NCI-H748 treated with DMSO at 0.1 percent for 48 hours (cell line): ENCODE results near the gene NONO.
A peak's percentile ranks its signal among the peaks of the same experiment; 100 is the strongest.
"Not testable (repeated sequence)": the region's sequence is repeated elsewhere in the genome, so short reads cannot be mapped to it uniquely, and the experiment has no call there.

ENCODE experiments used
- DNase-seq: peaks from one replicate; lab custom pipeline; 2025; lab: John Stamatoyannopoulos, UW

NONO gene

GRCh38 chrX:71283403-71284143 lies at the start of gene NONO:
Gene NONO (plus strand): TSS chrX:71283635. CDS start chrX:71290638, 7,003 bp downstream.
- peak; percentile 95 for DNase-seq

GRCh38 chrX:71235482-71235881 lies 48.0 kb upstream of the NONO start:
- DNase-seq: no peak

GRCh38 chrX:71236836-71237235 lies 46.6 kb upstream of the NONO start:
- DNase-seq: no peak

- no peak for DNase-seq
Measured at GRCh38 chrX:71239781-71240180, 43.7 kb upstream of the NONO start.

- no peak for DNase-seq
Measured at GRCh38 chrX:71241301-71241700, 42.1 kb upstream of the NONO start.

GRCh38 chrX:71244359-71245128 lies 38.9 kb upstream of the NONO start:
- no peak for DNase-seq

GRCh38 chrX:71245159-71245558 lies 38.3 kb upstream of the NONO start:
- no peak for DNase-seq

- DNase-seq: no peak
Measured at GRCh38 chrX:71250841-71251240, 32.6 kb upstream of the NONO start.

- no peak for DNase-seq
Measured at GRCh38 chrX:71251466-71251973, 31.9 kb upstream of the NONO start.

- DNase-seq: no peak
Measured at GRCh38 chrX:71252221-71252620, 31.2 kb upstream of the NONO start.

- DNase-seq: peak; percentile 0
Measured at GRCh38 chrX:71253253-71254091, 30.0 kb upstream of the NONO start.

GRCh38 chrX:71254092-71254963 lies 29.1 kb upstream of the NONO start, which contains the start of gene ZMYM3:
Gene ZMYM3 (minus strand): TSS chrX:71254140. CDS start chrX:71253255, 885 bp downstream.
- DNase-seq: peak; percentile 35

GRCh38 chrX:71256051-71256450 lies 27.4 kb upstream of the NONO start:
- no peak for DNase-seq

GRCh38 chrX:71256856-71257255 lies 26.6 kb upstream of the NONO start:
- no peak for DNase-seq

GRCh38 chrX:71268624-71269023 lies 14.8 kb upstream of the NONO start:
- DNase-seq: not testable (repeated sequence)

GRCh38 chrX:71269801-71270395 lies 13.5 kb upstream of the NONO start:
- DNase-seq: no peak

- not testable (repeated sequence) for DNase-seq
Measured at GRCh38 chrX:71272313-71272712, 11.1 kb upstream of the NONO start.

- not testable (repeated sequence) for DNase-seq
Measured at GRCh38 chrX:71281300-71281699, 2.1 kb upstream of the NONO start.

GRCh38 chrX:71282514-71283402 lies 677 bp upstream of the NONO start:
- DNase-seq: peak; percentile 49

- DNase-seq: no peak
Measured at GRCh38 chrX:71285929-71286328, 2.5 kb downstream of the NONO start.
